OCI-LY3 (cell line): ENCODE results near the gene FUZ.
A peak's percentile ranks its signal among the peaks of the same experiment; 100 is the strongest.

Experiments used
- H2AFZ ChIP-seq: fragments of 200-600, 300-600 bp; shearing (Covaris generic); 2 replicates; pipeline ENCODE4 v1.6.0; 2014; ENCODE audit warnings: antibody characterized with exemption, low read depth, low read length
- H3K27ac ChIP-seq: fragments of 200-600, 300-600 bp; sonication (generic); 2 replicates; pipeline ENCODE4 v1.5.1; 2014; ENCODE audit warnings: mild to moderate bottlenecking, low read length, moderate library complexity, mixed read lengths
- H3K27me3 ChIP-seq: fragments of 200-600, 300-600 bp; sonication (generic); 2 replicates; pipeline ENCODE4 v1.6.1; 2014; ENCODE audit warnings: low read depth, low read length, mixed read lengths
- H3K36me3 ChIP-seq: fragments of 200-600, 300-600 bp; sonication (generic); replicated peaks from 2 replicates; pipeline ENCODE3; 2014; ENCODE audit warnings: low read depth, low read length, mixed read lengths
- H3K4me1 ChIP-seq: fragments of 300-600, 200-600 bp; sonication (generic); 2 replicates; pipeline ENCODE4 v1.6.1; 2014; ENCODE audit warnings: low read length, mixed read lengths
- H3K4me2 ChIP-seq: fragments of 200-600, 300-600 bp; sonication (generic); 2 replicates; pipeline ENCODE4 v1.6.1; 2014; ENCODE audit warnings: low read length, mixed read lengths
- H3K4me3 ChIP-seq: fragments of 300-600, 200-600 bp; sonication (generic); 2 replicates; pipeline ENCODE4 v1.5.1; 2014; ENCODE audit warnings: antibody characterized with exemption, mild to moderate bottlenecking, low read length, moderate library complexity
- H3K79me2 ChIP-seq: fragments of 300-600, 200-600 bp; shearing (Covaris generic); 2 replicates; pipeline ENCODE4 v1.6.1; 2014; ENCODE audit warnings: mild to moderate bottlenecking, low read length, mixed read lengths
- H3K9ac ChIP-seq: fragments of 300-600, 200-600 bp; shearing (Covaris generic); 2 replicates; pipeline ENCODE4 v1.6.0; 2014; ENCODE audit warnings: mild to moderate bottlenecking, low read length, moderate library complexity
- H3K9me3 ChIP-seq: fragments of 200-600, 300-600 bp; shearing (Covaris generic); 2 replicates; pipeline ENCODE4 v1.6.1; 2014; ENCODE audit warnings: low read length, mixed read lengths; ENCODE audit not compliant: insufficient read depth
- H4K20me1 ChIP-seq: fragments of 200-600, 300-600 bp; sonication (generic); 2 replicates; pipeline ENCODE4 v1.6.1; 2016; ENCODE audit warnings: low read length, mixed read lengths; ENCODE audit not compliant: insufficient read depth
- CTCF ChIP-seq: fragments of 200-600, 300-600 bp; sonication (generic); IDR thresholded peaks from 2 replicates; pipeline ENCODE4 v1.5.1; 2014; ENCODE audit warnings: antibody characterized with exemption, low read length, low read depth
- EZH2phosphoT487 ChIP-seq: fragments of 200-600 bp; shearing (Covaris generic); IDR thresholded peaks from 2 replicates; pipeline ENCODE4 v1.6.1; 2018; ENCODE audit warnings: antibody characterized with exemption, mixed run types, low read depth

FUZ gene

GRCh38 chr19:49801401-49801888 is 11.6 kb downstream of the FUZ start:
- Histone ChIP-seq H2AFZ (no peak overlapping the region), H3K36me3 (peaks cover 31% of the 10 kb centered on the region), H3K27me3 (no peaks in the 10 kb centered on the region), H3K79me2 (no peaks in the 10 kb centered on the region), H3K9me3 (no peaks in the 10 kb centered on the region), H4K20me1 (no peaks in the 10 kb centered on the region), H3K27ac (no peak overlapping the region), H3K4me1 (peaks cover 4% of the 10 kb centered on the region), H3K9ac (no peak overlapping the region), H3K4me2 (no peak overlapping the region), H3K4me3 (no peak overlapping the region)
- TF ChIP-seq CTCF (no peak), EZH2phosphoT487 (no peak)

DNA sequence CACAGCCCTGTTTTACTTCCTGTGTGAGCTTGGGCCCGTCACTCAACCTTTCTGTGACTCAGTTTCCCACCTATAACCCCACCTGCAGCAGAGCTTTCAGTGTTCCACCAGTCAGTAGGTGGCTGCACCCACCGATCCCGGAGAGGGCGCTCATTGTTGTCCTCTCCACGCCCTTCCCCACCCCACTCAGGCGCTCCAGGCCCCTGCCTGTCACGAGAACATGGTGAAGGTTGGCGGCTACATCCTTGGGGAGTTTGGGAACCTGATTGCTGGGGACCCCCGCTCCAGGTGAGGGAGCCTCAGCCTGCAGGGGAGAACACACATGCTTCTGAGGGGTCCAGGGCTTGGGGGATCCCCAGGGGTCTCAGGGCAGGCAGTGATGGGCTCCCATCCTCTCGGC is 12.3 kb downstream of the FUZ start:
- H3K36me3 ChIP-seq: peaks cover 34% of the 10 kb centered on the region
- no peaks in the 10 kb centered on the region for H3K79me2 ChIP-seq
- no peak overlapping the region for H3K4me2 ChIP-seq
- no peak overlapping the region for H3K9ac ChIP-seq
- H2AFZ ChIP-seq: no peak overlapping the region
- no peaks in the 10 kb centered on the region for H3K4me1 ChIP-seq
- no peak overlapping the region for H3K4me3 ChIP-seq
- no peak for TF ChIP-seq CTCF
- TF ChIP-seq EZH2phosphoT487: no peak
- no peaks in the 10 kb centered on the region for H3K9me3 ChIP-seq
- no peaks in the 10 kb centered on the region for H3K27me3 ChIP-seq
- no peaks in the 10 kb centered on the region for H4K20me1 ChIP-seq
- H3K27ac ChIP-seq: no peak overlapping the region

GRCh38 chr19:49799798-49800376 is 13.2 kb downstream of the FUZ start:
- Histone ChIP-seq H3K36me3 (peaks cover 31% of the 10 kb centered on the region), H3K27ac (no peak overlapping the region), H3K9ac (no peak overlapping the region), H2AFZ (no peak overlapping the region), H3K4me2 (no peak overlapping the region), H3K4me1 (no peaks in the 10 kb centered on the region), H4K20me1 (no peaks in the 10 kb centered on the region), H3K27me3 (no peaks in the 10 kb centered on the region), H3K9me3 (no peaks in the 10 kb centered on the region), H3K79me2 (no peaks in the 10 kb centered on the region), H3K4me3 (no peak overlapping the region)
- TF ChIP-seq EZH2phosphoT487 (no peak), CTCF (peak; percentile 25)

DNA sequence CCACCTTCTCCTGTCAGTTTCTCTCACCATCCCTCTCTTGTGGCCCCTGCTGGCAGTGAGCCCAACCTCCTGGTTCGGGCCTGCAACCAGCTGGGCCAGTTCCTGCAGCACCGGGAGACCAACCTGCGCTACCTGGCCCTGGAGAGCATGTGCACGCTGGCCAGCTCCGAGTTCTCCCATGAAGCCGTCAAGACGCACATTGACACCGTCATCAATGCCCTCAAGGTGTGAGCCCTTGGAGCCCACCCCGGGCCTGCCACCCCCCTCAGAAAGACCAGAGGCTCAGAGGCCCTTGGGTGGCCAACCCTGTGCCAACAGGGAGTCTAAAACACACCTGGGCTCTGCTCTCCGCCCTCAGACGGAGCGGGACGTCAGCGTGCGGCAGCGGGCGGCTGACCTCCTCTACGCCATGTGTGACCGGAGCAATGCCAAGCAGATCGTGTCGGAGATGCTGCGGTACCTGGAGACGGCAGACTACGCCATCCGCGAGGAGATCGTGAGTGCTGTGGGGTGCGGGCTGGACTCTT is 13.8 kb downstream of the FUZ start:
- Histone ChIP-seq H3K4me1 (no peaks in the 10 kb centered on the region), H3K36me3 (peaks cover 31% of the 10 kb centered on the region), H3K4me3 (no peak overlapping the region), H3K4me2 (no peak overlapping the region), H3K9me3 (no peaks in the 10 kb centered on the region), H3K79me2 (no peaks in the 10 kb centered on the region), H3K27ac (no peak overlapping the region), H3K27me3 (no peaks in the 10 kb centered on the region), H3K9ac (no peak overlapping the region), H4K20me1 (no peaks in the 10 kb centered on the region), H2AFZ (no peak overlapping the region)
- no peak for TF ChIP-seq EZH2phosphoT487
- no peak for TF ChIP-seq CTCF
